Activated CD8-positive, alpha-beta T cell treated with anti-CD3 and anti-CD28 coated beads, Interleukin-2, amount 10 ng/mL, durations not matched to agents 7 days and 5 days (primary cell): ENCODE data around the gene TXNRD1. TPM values are rescaled to one million over a fixed set of nuclear protein-coding genes. Genes with fewer than 3 reads are reported as not detected.

Experiments
- ATAC-seq: fragments of 150-1000 bp; cut with Tn5 transposase; one replicate; pipeline ENCODE4 v1.10.0; 2021; ENCODE audit warnings: moderate library complexity
- CTCF ChIA-PET: fragments of 350-600 bp; sonication (Branson Sonifier 250); formaldehyde crosslinking; loops from one replicate; lab custom pipeline; 2021; ENCODE audit warnings: antibody characterized with exemption; lab: Charles Lee
- POLR2A ChIA-PET: fragments of 350-600 bp; sonication (Branson Sonifier 250); formaldehyde crosslinking; loops from one replicate; lab custom pipeline; 2021; ENCODE audit warnings: antibody characterized with exemption; lab: Charles Lee
- DNase-seq: peaks from one replicate; pipeline ENCODE4 v3.0.0-alpha.2; 2020
- H3K27ac Mint-ChIP-seq: one replicate; pipeline ENCODE4 v1.8.0; 2021; ENCODE audit warnings: mild to moderate bottlenecking, mixed read lengths
- H3K27me3 Mint-ChIP-seq: one replicate; pipeline ENCODE4 v1.8.0; 2021; ENCODE audit warnings: low read depth, mixed read lengths
- H3K36me3 Mint-ChIP-seq: one replicate; pipeline ENCODE4 v1.8.0; 2021; ENCODE audit warnings: low read depth, mixed read lengths
- H3K4me1 Mint-ChIP-seq: one replicate; pipeline ENCODE4 v1.8.0; 2021; ENCODE audit warnings: low read depth, mixed read lengths
- H3K4me3 Mint-ChIP-seq: one replicate; pipeline ENCODE4 v1.8.0; 2021; ENCODE audit warnings: mild to moderate bottlenecking, mixed read lengths
- H3K9me3 Mint-ChIP-seq: one replicate; pipeline ENCODE4 v1.8.0; 2022; ENCODE audit warnings: mixed read lengths; ENCODE audit not compliant: insufficient read depth
- total RNA-seq, 2 experiments: library from RNA; stranded (reverse); gene quantifications; one replicate each; pipeline ENCODE4 v1.2.3, GENCODE V29; 2021

The TXNRD1 gene
- total RNA-seq, 2 experiments from 2014 or later, result 88.7 to 98.5 TPM

- CTCF ChIA-PET, result no interaction called here
- Mint-ChIP-seq H3K4me3 (no peak overlapping the region), H3K4me1 (peaks cover 9% of the 10 kb centered on the region), H3K36me3 (no peaks in the 10 kb centered on the region), H3K27me3 (peaks cover 2% of the 10 kb centered on the region), H3K27ac (no peak overlapping the region), H3K9me3 (no peaks in the 10 kb centered on the region)
- POLR2A ChIA-PET, result interaction anchor here (1.0 kb wide), 1 partner anchor 13 kb away, joined by 3 read pairs; no protein-coding TSS in a partner anchor
- ATAC-seq, result no peak
- DNase-seq, result no peak
These were observed 57.9 kb downstream of the TXNRD1 start for GRCh38 chr12:104273503-104273902.

GRCh38 chr12:104274811-104275210 is 59.2 kb downstream of the TXNRD1 start:
- peaks cover 9% of the 10 kb centered on the region for H3K4me1 Mint-ChIP-seq
- ChIA-PET CTCF (no interaction called here), POLR2A (no interaction called here)
- H3K27me3 Mint-ChIP-seq, result peaks cover 6% of the 10 kb centered on the region
- DNase-seq (no peak), ATAC-seq (no peak)
- H3K9me3 Mint-ChIP-seq, result no peaks in the 10 kb centered on the region
- H3K36me3 Mint-ChIP-seq, result no peaks in the 10 kb centered on the region
- no peak overlapping the region for H3K27ac Mint-ChIP-seq
- no peak overlapping the region for H3K4me3 Mint-ChIP-seq

- ChIA-PET POLR2A (interaction anchor here (2.5 kb wide), 1 partner anchor 11 kb away, joined by 15 read pairs; no protein-coding TSS in a partner anchor), CTCF (interaction anchor here (1.1 kb wide), 1 partner anchor 23 kb away, joined by 3 read pairs; no protein-coding TSS in a partner anchor)
- H3K27me3 Mint-ChIP-seq, result peaks cover 9% of the 10 kb centered on the region
- peaks cover 9% of the 10 kb centered on the region for H3K4me1 Mint-ChIP-seq
- no peak for ATAC-seq
- DNase-seq, result no peak
- H3K27ac Mint-ChIP-seq, result no peak overlapping the region
- H3K4me3 Mint-ChIP-seq, result peak overlapping the region; percentile 57
- no peaks in the 10 kb centered on the region for H3K36me3 Mint-ChIP-seq
- H3K9me3 Mint-ChIP-seq, result no peaks in the 10 kb centered on the region
These were observed 60.1 kb downstream of the TXNRD1 start for GRCh38 chr12:104275689-104276088.

- peaks cover 13% of the 10 kb centered on the region for H3K27me3 Mint-ChIP-seq
- POLR2A ChIA-PET, result interaction anchor here (0.9 to 2.5 kb wide), 3 partner anchors 10 to 27 kb away, joined by 3 to 15 read pairs (median 3); partner anchors contain the start of gene EID3
- no peaks in the 10 kb centered on the region for H3K9me3 Mint-ChIP-seq
- CTCF ChIA-PET, result interaction anchor here (0.9 to 1.5 kb wide), 4 partner anchors 10 to 76 kb away, joined by 3 to 4 read pairs (median 4); no protein-coding TSS in a partner anchor
- peaks cover 12% of the 10 kb centered on the region for H3K4me1 Mint-ChIP-seq
- H3K27ac Mint-ChIP-seq, result peak overlapping the region; percentile 71
- ATAC-seq, result peak; percentile 71
- peak overlapping the region; percentile 57 for H3K4me3 Mint-ChIP-seq
- H3K36me3 Mint-ChIP-seq, result no peaks in the 10 kb centered on the region
- no peak for DNase-seq
These were observed 60.9 kb downstream of the TXNRD1 start for GRCh38 chr12:104276273-104277131.

GRCh38 chr12:104279164-104279563 is 63.6 kb downstream of the TXNRD1 start:
- H3K27ac Mint-ChIP-seq, result no peak overlapping the region
- no peaks in the 10 kb centered on the region for H3K9me3 Mint-ChIP-seq
- ATAC-seq, result no peak
- H3K27me3 Mint-ChIP-seq, result peaks cover 14% of the 10 kb centered on the region
- ChIA-PET POLR2A (no interaction called here), CTCF (no interaction called here)
- no peak for DNase-seq
- peaks cover 12% of the 10 kb centered on the region for H3K4me1 Mint-ChIP-seq
- no peak overlapping the region for H3K4me3 Mint-ChIP-seq
- no peaks in the 10 kb centered on the region for H3K36me3 Mint-ChIP-seq

GRCh38 chr12:104280111-104280510 is 64.5 kb downstream of the TXNRD1 start:
- POLR2A ChIA-PET, result no interaction called here
- no peak for ATAC-seq

GRCh38 chr12:104280717-104281458 is 65.3 kb downstream of the TXNRD1 start:
- peaks cover 14% of the 10 kb centered on the region for H3K4me1 Mint-ChIP-seq
- H3K27me3 Mint-ChIP-seq, result peaks cover 14% of the 10 kb centered on the region
- POLR2A ChIA-PET, result no interaction called here
- H3K36me3 Mint-ChIP-seq, result no peaks in the 10 kb centered on the region
- no peak for ATAC-seq
- H3K4me3 Mint-ChIP-seq, result no peak overlapping the region
- CTCF ChIA-PET, result no interaction called here
- no peak overlapping the region for H3K27ac Mint-ChIP-seq
- DNase-seq, result no peak
- H3K9me3 Mint-ChIP-seq, result no peaks in the 10 kb centered on the region

More at GRCh38 chr12:104280111-104280510, 64.5 kb downstream of the TXNRD1 start:
- Mint-ChIP-seq H3K27ac (no peak overlapping the region), H3K36me3 (no peaks in the 10 kb centered on the region), H3K9me3 (no peaks in the 10 kb centered on the region), H3K4me3 (no peak overlapping the region), H3K27me3 (peaks cover 14% of the 10 kb centered on the region), H3K4me1 (peaks cover 12% of the 10 kb centered on the region)
- CTCF ChIA-PET, result no interaction called here
- no peak for DNase-seq

- Mint-ChIP-seq H3K9me3 (no peaks in the 10 kb centered on the region), H3K27ac (no peak overlapping the region), H3K27me3 (peaks cover 14% of the 10 kb centered on the region), H3K4me1 (peaks cover 15% of the 10 kb centered on the region), H3K36me3 (no peaks in the 10 kb centered on the region), H3K4me3 (no peak overlapping the region)
- CTCF ChIA-PET, result no interaction called here
- POLR2A ChIA-PET, result no interaction called here
- no peak for DNase-seq
- no peak for ATAC-seq
These were observed 66.1 kb downstream of the TXNRD1 start for GRCh38 chr12:104281636-104282035.

- ATAC-seq (no peak), DNase-seq (no peak)
- no peak overlapping the region for H3K4me3 Mint-ChIP-seq
- no peaks in the 10 kb centered on the region for H3K9me3 Mint-ChIP-seq
- H3K36me3 Mint-ChIP-seq, result no peaks in the 10 kb centered on the region
- CTCF ChIA-PET, result no interaction called here
- no peak overlapping the region for H3K27ac Mint-ChIP-seq
- POLR2A ChIA-PET, result no interaction called here
- H3K27me3 Mint-ChIP-seq, result peaks cover 14% of the 10 kb centered on the region
- peaks cover 15% of the 10 kb centered on the region for H3K4me1 Mint-ChIP-seq
These were observed 66.5 kb downstream of the TXNRD1 start for GRCh38 chr12:104282109-104282508.

- ATAC-seq (no peak), DNase-seq (no peak)
- Mint-ChIP-seq H3K27ac (peak overlapping the region; percentile 96), H3K36me3 (peaks cover 16% of the 10 kb centered on the region), H3K4me3 (peak overlapping the region; percentile 90), H3K9me3 (no peaks in the 10 kb centered on the region), H3K4me1 (peaks cover 18% of the 10 kb centered on the region), H3K27me3 (peaks cover 5% of the 10 kb centered on the region)
- ChIA-PET POLR2A (interaction anchor here (0.6 to 4.9 kb wide), 6 partner anchors 9 to 148 kb away, joined by 3 to 50 read pairs (median 10); partner anchors contain the start of genes EID3 and NFYB), CTCF (interaction anchor here (1.6 to 4.5 kb wide), 4 partner anchors 16 to 320 kb away, joined by 4 to 42 read pairs (median 20); partner anchors contain the start of genes EID3, TDG and TXNRD1)
These were observed 70.3 kb downstream of the TXNRD1 start for GRCh38 chr12:104285740-104286515.
